Transverse colon (tissue), 4 donors: ENCODE results near the gene PLPPR2. TPM values are rescaled to one million over a fixed set of nuclear protein-coding genes. Genes with fewer than 3 reads are reported as not detected.

ENCODE experiments used
- DNase-seq: peaks from one replicate; pipeline ENCODE4 v3.0.0-alpha.2; 2019
- H3K27ac ChIP-seq, 4 donors: fragments of 200-600 bp; sonication (generic); 2 replicates each; pipeline ENCODE4 v1.5.1; 2016 to 2018; ENCODE audit warnings: inconsistent platforms in 4 of 4
- H3K27me3 ChIP-seq: fragments of 200-600 bp; sonication (generic); 2 replicates; pipeline ENCODE4 v1.5.1; 2017; ENCODE audit warnings: inconsistent platforms
- H3K36me3 ChIP-seq, 4 donors: fragments of 200-600 bp; sonication (generic); 2 replicates each; pipeline ENCODE4 v1.5.1; 2017 to 2019; ENCODE audit warnings: inconsistent platforms in 4 of 4
- H3K4me1 ChIP-seq, 4 donors: fragments of 200-600 bp; sonication (generic); 2 replicates each; pipeline ENCODE4 v1.5.1; 2017 to 2020; ENCODE audit warnings: inconsistent platforms in 4 of 4
- H3K4me3 ChIP-seq, 4 donors: fragments of 200-600 bp; sonication (generic); 1 replicate in 1 of 4; 2 replicates in 3 of 4; pipeline versions ENCODE4 v1.5.1 to v1.6.1; 2017 to 2019; ENCODE audit warnings: inconsistent platforms in 4 of 4
- H3K9me3 ChIP-seq, 2 donors: fragments of 200-600 bp; sonication (generic); 2 replicates each; pipeline ENCODE4 v1.5.1; 2017 to 2019; ENCODE audit warnings: inconsistent platforms in 2 of 2
- CTCF ChIP-seq, 5 experiments: fragments of 200-600 bp in 3 of 5; fragments of 450-650 bp in 2 of 5; sonication (generic) in 3 of 5; IDR thresholded peaks; 1 replicate in 2 of 5; 2 replicates in 3 of 5; pipeline ENCODE4 v1.5.1; 2016 to 2017; ENCODE audit warnings: antibody characterized with exemption in 5 of 5, inconsistent platforms in 3 of 5, mild to moderate bottlenecking in 2 of 5, moderate library complexity in 1 of 5
- EP300 ChIP-seq: sonication (generic); formaldehyde crosslinking; IDR thresholded peaks from one replicate; pipeline ENCODE4 v1.6.1; 2017; ENCODE audit warnings: antibody characterized with exemption, low read depth
- POLR2A ChIP-seq: fragments of 450-650 bp; IDR thresholded peaks from one replicate; pipeline ENCODE4 v1.6.1; 2016; ENCODE audit warnings: antibody characterized with exemption, mild to moderate bottlenecking, moderate library complexity
- POLR2AphosphoS5 ChIP-seq, 3 donors: sonication (generic); formaldehyde crosslinking; IDR thresholded peaks; one replicate each; pipeline ENCODE4 v1.6.1; 2016; ENCODE audit warnings: antibody characterized with exemption in 3 of 3
- WGBS, 2 donors: methylation state at CpG; one replicate each; pipeline ENCODE4 v1.1.5; 2018; ENCODE audit warnings: low coverage in 1 of 2; 5-methylcytosine and 5-hydroxymethylcytosine counted together
- in situ Hi-C, 4 donors: fragments of 200-750 bp; cut with MboI; loops; one replicate each; pipeline versions ENCODE4 v1.15.0 to v1.15.1; 2017; ENCODE audit warnings: low sequenced_read_pairs in 3 of 4, low pct_ligation_motif_present in 1 of 4, low pct_unique_long_range_greater_than_20kb in 1 of 4
- intact Hi-C: fragments of 100-400 bp; cut with DNase I; formaldehyde crosslinking; loops from one replicate; pipeline ENCODE4 v1.15.1; 2023; ENCODE audit warnings: low total_unique reads
- total RNA-seq, 4 donors: library from RNA; depleted of rRNA; stranded (reverse); fragments of >200 nt; gene quantifications; one replicate each; pipeline ENCODE4 v1.1.0, GENCODE V29; 2016

PLPPR2 gene
- total RNA-seq, 4 donors from 2014 or later = 6.3 to 51.7 (median 11.5) TPM

GRCh38 chr19:11356074-11356397 lies 804 bp downstream of the PLPPR2 start:
- no peak for DNase-seq
- in situ Hi-C loops = no loop called here
- WGBS, 2 donors = 86% methylated on average over 6 of the region's 6 CpGs; no CpG with 5 or more reads in 1 of the 2 donors
- H3K36me3 ChIP-seq = no peaks in the 10 kb centered on the region
- peaks cover 0 to 12% (median 8%) of the 10 kb centered on the region in 4 donors for H3K4me1 ChIP-seq
- peak overlapping the region in 1 of 4 donors; percentile 60 for H3K27ac ChIP-seq
- intact Hi-C loops = no loop called here
- no peaks in the 10 kb centered on the region for H3K9me3 ChIP-seq
- H3K4me3 ChIP-seq = peak overlapping the region in 2 of 4 donors; percentile 56 to 60
- H3K27me3 ChIP-seq = no peaks in the 10 kb centered on the region
- TF ChIP-seq POLR2A = no peak
- TF ChIP-seq POLR2AphosphoS5 (IDR thresholded peaks at IDR 0.05) = no peak
- TF ChIP-seq EP300 = no peak
- TF ChIP-seq CTCF (IDR thresholded peaks at IDR 0.05) = no peak

DNA sequence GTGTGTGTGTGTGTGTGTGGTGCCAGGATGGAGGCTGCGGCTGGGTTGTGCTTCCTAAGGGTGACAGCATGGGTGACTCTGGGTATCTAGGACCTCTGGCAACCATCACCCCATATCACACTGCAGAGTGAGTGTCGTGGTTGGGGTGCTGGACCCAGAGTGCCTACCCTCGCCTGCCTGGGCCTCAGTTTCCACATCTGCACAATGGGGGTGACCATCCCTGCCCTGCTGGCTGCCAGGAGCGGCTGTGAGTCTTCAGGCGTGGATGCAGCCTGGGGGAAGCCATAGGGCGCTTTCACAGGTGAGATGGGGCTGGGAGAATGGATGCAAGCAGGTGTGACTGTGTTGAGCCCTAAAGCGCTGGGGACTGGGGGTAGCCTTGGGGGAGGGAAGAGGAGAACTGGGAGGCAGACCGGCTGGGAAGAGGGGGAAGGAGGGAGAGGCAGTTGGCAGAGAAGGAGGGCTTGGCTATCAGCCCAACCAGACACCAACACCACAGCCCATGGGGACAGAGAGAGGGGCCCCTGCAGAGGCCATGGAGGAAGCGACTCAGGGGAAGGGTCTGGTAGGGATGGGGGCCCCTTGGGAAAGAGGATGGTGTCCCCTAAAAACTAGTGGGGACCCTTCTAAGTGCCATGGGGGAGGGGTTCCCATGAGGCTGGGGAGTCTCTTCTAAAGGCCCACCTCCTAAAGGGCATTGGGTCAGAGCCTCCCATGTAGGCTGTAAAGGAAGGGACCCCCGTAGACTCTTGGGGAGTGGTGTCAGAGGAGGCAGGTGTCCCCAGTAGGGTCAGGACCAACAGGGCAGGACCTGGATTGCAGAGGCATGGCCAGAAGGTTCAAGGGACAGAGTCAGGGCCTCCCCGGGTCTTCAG lies 1.7 kb downstream of the PLPPR2 start:
- H3K36me3 ChIP-seq = no peaks in the 10 kb centered on the region
- in situ Hi-C loops (no loop called here), intact Hi-C loops (no loop called here)
- TF ChIP-seq EP300 (no peak), POLR2A (no peak), CTCF (IDR thresholded peaks at IDR 0.05) (no peak), POLR2AphosphoS5 (IDR thresholded peaks at IDR 0.05) (no peak)
- H3K27me3 ChIP-seq = no peaks in the 10 kb centered on the region
- no peak overlapping the region for H3K4me3 ChIP-seq
- peaks cover 0 to 14% (median 12%) of the 10 kb centered on the region in 4 donors for H3K4me1 ChIP-seq
- no peak overlapping the region for H3K27ac ChIP-seq
- no peak for DNase-seq
- WGBS, 2 donors = 67 to 83% methylated on average over 3 to 11 of the region's 11 CpGs
- no peaks in the 10 kb centered on the region for H3K9me3 ChIP-seq

DNA sequence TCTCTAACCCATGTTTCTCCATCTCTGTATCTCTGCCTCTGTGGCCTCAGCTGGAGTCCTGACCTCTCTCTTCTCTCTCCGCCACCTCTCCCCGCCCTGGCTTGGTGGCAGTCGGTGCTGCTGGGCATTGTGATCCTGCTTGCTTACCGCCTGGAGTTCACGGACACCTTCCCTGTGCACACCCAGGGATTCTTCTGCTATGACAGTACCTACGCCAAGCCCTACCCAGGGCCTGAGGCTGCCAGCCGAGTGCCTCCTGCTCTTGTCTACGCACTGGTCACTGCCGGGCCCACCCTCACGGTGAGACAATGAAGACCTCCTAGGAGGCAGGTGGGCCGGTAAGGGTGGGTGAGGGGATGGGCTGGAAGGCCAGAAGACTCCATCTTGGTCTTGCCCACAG lies 4.2 kb downstream of the PLPPR2 start:
- Histone ChIP-seq H3K36me3 (peaks cover 0 to 5% (median 0%) of the 10 kb centered on the region in 4 donors), H3K27ac (no peak overlapping the region), H3K27me3 (no peaks in the 10 kb centered on the region), H3K4me3 (no peak overlapping the region), H3K4me1 (peaks cover 0 to 16% (median 13%) of the 10 kb centered on the region in 4 donors), H3K9me3 (no peaks in the 10 kb centered on the region)
- 87% methylated on average over 11 of the region's 11 CpGs; no CpG with 5 or more reads in 1 of the 2 donors for WGBS, 2 donors
- TF ChIP-seq EP300 (no peak), CTCF (IDR thresholded peaks at IDR 0.05) (no peak), POLR2A (no peak), POLR2AphosphoS5 (IDR thresholded peaks at IDR 0.05) (no peak)
- intact Hi-C loops (no loop called here), in situ Hi-C loops (no loop called here)
- no peak for DNase-seq

DNA sequence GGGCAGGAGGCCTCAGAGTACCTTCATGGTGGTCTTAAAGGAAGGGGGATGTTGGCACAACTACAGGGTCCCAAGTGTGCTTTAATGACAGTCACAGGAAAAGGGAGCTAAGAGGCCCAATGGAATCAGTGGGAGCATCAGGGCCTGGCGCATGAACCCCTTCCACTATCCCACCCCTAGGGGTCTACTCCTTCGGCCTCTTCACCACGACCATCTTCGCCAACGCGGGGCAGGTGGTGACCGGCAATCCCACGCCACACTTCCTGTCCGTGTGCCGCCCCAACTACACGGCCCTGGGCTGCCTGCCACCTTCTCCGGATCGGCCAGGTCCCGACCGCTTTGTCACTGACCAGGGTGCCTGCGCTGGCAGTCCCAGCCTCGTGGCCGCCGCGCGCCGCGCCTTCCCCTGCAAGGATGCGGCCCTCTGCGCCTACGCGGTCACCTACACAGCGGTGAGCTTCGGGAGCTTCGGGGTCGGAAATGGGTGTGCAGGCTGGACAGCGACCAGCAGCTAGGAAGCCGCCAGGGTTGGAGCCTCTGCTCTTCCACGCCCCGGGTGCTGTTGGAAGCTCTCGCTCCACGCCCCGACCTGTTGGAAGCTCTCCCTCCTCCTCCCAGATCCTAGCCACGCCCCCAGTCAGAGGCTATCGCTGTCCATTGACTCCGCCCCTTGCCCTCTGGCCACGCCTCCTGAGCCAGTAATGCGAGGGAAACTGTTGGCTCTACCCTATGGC lies 6.0 kb downstream of the PLPPR2 start:
- no peaks in the 10 kb centered on the region for H3K27me3 ChIP-seq
- no peak for TF ChIP-seq EP300
- TF ChIP-seq POLR2A = no peak
- TF ChIP-seq CTCF (IDR thresholded peaks at IDR 0.05) = no peak
- no peak for TF ChIP-seq POLR2AphosphoS5 (IDR thresholded peaks at IDR 0.05)
- 29 to 59% methylated on average over 6 to 43 of the region's 43 CpGs for WGBS, 2 donors
- H3K4me1 ChIP-seq = peaks cover 0 to 9% (median 5%) of the 10 kb centered on the region in 4 donors
- no peaks in the 10 kb centered on the region for H3K9me3 ChIP-seq
- intact Hi-C loops (no loop called here), in situ Hi-C loops (no loop called here)
- peak overlapping the region in 2 of 4 donors; percentile 10 to 25 for H3K4me3 ChIP-seq
- H3K27ac ChIP-seq = peak overlapping the region in 1 of 4 donors; percentile 27
- peak; percentile 92 for DNase-seq
- peaks cover 0 to 5% (median 0%) of the 10 kb centered on the region in 4 donors for H3K36me3 ChIP-seq
